DOHH2 (cell line): ENCODE results near the gene HSDL2.
"Not testable (repeated sequence)": the region's sequence is repeated elsewhere in the genome, so short reads cannot be mapped to it uniquely, and the experiment has no call there.

Source experiments
- H3F3A ChIP-seq: fragments of 200-600 bp; sonication (generic), shearing (Covaris generic); 2 replicates; pipeline ENCODE4 v1.6.0; 2016; ENCODE audit warnings: antibody characterized with exemption, mild to moderate bottlenecking; ENCODE audit not compliant: control insufficient read depth, insufficient read depth
- H3K27ac ChIP-seq: fragments of 200-600 bp; sonication (generic); 2 replicates; pipeline ENCODE4 v1.5.1; 2014; ENCODE audit warnings: low read depth, mild to moderate bottlenecking, low read length, moderate library complexity
- H3K27me3 ChIP-seq: fragments of 200-600 bp; sonication (generic); 2 replicates; pipeline ENCODE4 v1.6.1; 2014; ENCODE audit warnings: mild to moderate bottlenecking, low read length, mixed read lengths; ENCODE audit not compliant: control insufficient read depth
- H3K36me3 ChIP-seq: fragments of 200-600 bp; sonication (generic); 2 replicates; pipeline ENCODE4 v1.6.1; 2014; ENCODE audit warnings: mild to moderate bottlenecking, low read length, moderate library complexity, mixed read lengths; ENCODE audit not compliant: control insufficient read depth
- H3K4me1 ChIP-seq: fragments of 200-600 bp; sonication (generic); 2 replicates; pipeline ENCODE4 v1.6.1; 2014; ENCODE audit warnings: mild to moderate bottlenecking, low read length, mixed read lengths; ENCODE audit not compliant: control insufficient read depth
- H3K4me2 ChIP-seq: fragments of 200-600 bp; sonication (generic); 2 replicates; pipeline ENCODE4 v1.6.0; 2014; ENCODE audit warnings: mild to moderate bottlenecking, low read length, moderate library complexity
- H3K4me3 ChIP-seq: fragments of 200-600 bp; sonication (generic); 2 replicates; pipeline ENCODE4 v1.5.1; 2014; ENCODE audit warnings: mild to moderate bottlenecking, low read length, mixed read lengths
- H3K79me2 ChIP-seq: fragments of 200-600 bp; sonication (generic); 2 replicates; pipeline ENCODE4 v1.6.1; 2014; ENCODE audit warnings: mild to moderate bottlenecking, low read length, mixed read lengths; ENCODE audit not compliant: control insufficient read depth
- H3K9me2 ChIP-seq: fragments of 200-600 bp; sonication (generic); replicated peaks from 2 replicates; pipeline ENCODE4 v1.6.1; 2014; ENCODE audit warnings: mild to moderate bottlenecking, low read length, mixed read lengths; ENCODE audit not compliant: control insufficient read depth
- H3K9me3 ChIP-seq: fragments of 200-600 bp; sonication (generic); 2 replicates; pipeline ENCODE4 v1.6.1; 2014; ENCODE audit warnings: antibody characterized with exemption, low read length, mixed read lengths; ENCODE audit not compliant: control insufficient read depth, insufficient read depth
- H4K20me1 ChIP-seq: fragments of 200-600 bp; sonication (generic); 2 replicates; pipeline ENCODE4 v1.6.0; 2014; ENCODE audit warnings: low read depth, mild to moderate bottlenecking, antibody characterized with exemption, low read length, moderate library complexity; ENCODE audit not compliant: control insufficient read depth, insufficient read depth
- EZH2phosphoT487 ChIP-seq: fragments of 200-600 bp; sonication (generic); IDR thresholded peaks from 2 replicates; pipeline ENCODE4 v1.6.1; 2017; ENCODE audit warnings: borderline replicate concordance, mild to moderate bottlenecking, antibody characterized with exemption, low read length, moderate library complexity, mixed read lengths
- TF ChIP-seq, protein P1 (sequence below): fragments of 200-600 bp; sonication (generic); IDR thresholded peaks from one replicate; pipeline ENCODE4 v1.5.1; 2014; ENCODE audit warnings: antibody characterized with exemption, mild to moderate bottlenecking, low read depth, low read length; ENCODE audit not compliant: poor library complexity, severe bottlenecking

The HSDL2 gene

DNA sequence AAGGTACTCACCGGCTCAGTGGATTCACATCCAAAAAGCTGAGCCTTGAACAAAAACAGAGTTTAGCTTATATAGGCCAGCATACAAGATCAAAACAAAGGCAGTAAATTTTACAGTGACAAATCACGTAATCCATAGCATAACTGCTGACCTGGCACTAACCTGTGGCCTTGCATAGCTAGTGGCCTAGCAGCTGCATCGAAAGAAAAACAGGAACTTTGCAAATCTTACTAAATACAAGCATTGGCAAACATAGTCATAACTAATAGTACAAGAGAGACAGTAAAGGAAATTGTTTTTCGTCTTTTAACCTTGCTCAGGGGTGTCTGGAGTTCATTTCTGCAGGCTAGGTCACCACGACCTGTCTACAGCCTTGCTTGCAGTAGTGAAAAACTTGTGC lies 4.8 kb downstream of the HSDL2 start:
- Histone ChIP-seq H3K4me3 (peak overlapping the region; percentile 45), H3K27me3 (no peaks in the 10 kb centered on the region), H3F3A (peaks cover 14% of the 10 kb centered on the region), H3K4me2 (peak overlapping the region; percentile 92), H3K9me3 (no peaks in the 10 kb centered on the region), H4K20me1 (no peaks in the 10 kb centered on the region), H3K4me1 (peaks cover 53% of the 10 kb centered on the region), H3K9me2 (no peaks in the 10 kb centered on the region), H3K27ac (peak overlapping the region; percentile 56), H3K36me3 (peaks cover 3% of the 10 kb centered on the region; the same call in 1 of the 2 replicates), H3K79me2 (peaks cover 39% of the 10 kb centered on the region)
- TF ChIP-seq, protein P1, sequence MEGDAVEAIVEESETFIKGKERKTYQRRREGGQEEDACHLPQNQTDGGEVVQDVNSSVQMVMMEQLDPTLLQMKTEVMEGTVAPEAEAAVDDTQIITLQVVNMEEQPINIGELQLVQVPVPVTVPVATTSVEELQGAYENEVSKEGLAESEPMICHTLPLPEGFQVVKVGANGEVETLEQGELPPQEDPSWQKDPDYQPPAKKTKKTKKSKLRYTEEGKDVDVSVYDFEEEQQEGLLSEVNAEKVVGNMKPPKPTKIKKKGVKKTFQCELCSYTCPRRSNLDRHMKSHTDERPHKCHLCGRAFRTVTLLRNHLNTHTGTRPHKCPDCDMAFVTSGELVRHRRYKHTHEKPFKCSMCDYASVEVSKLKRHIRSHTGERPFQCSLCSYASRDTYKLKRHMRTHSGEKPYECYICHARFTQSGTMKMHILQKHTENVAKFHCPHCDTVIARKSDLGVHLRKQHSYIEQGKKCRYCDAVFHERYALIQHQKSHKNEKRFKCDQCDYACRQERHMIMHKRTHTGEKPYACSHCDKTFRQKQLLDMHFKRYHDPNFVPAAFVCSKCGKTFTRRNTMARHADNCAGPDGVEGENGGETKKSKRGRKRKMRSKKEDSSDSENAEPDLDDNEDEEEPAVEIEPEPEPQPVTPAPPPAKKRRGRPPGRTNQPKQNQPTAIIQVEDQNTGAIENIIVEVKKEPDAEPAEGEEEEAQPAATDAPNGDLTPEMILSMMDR: no peak
- no peak for TF ChIP-seq EZH2phosphoT487

DNA sequence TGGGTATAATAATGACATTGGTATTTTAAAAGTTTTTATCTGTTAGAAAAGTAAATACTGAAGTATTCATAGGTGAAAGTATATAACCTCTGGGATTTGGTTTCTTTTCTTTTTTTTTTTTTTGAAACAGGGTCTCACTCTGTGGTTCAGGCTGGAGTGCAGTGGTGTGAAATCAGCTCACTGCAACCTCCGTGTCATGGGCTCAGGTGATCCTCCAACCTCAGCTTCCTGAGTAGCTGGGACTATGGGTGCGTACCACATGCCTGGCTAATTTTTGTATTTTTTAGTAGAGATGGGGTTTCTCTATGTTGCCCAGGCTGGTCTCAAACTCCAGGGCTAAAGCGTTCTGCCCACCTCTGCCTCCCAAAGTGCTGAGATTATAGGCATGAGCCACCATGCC lies 7.2 kb downstream of the HSDL2 start:
- Histone ChIP-seq H4K20me1 (no peaks in the 10 kb centered on the region), H3K27me3 (no peaks in the 10 kb centered on the region), H3K79me2 (peaks cover 22% of the 10 kb centered on the region), H3K9me3 (no peaks in the 10 kb centered on the region), H3K4me1 (peaks cover 37% of the 10 kb centered on the region), H3K27ac (no peak overlapping the region), H3K4me3 (no peak overlapping the region), H3K4me2 (no peak overlapping the region), H3K36me3 (no peaks in the 10 kb centered on the region), H3K9me2 (no peaks in the 10 kb centered on the region), H3F3A (peaks cover 10% of the 10 kb centered on the region)
- TF ChIP-seq, protein P1: no peak
- TF ChIP-seq EZH2phosphoT487: no peak

DNA sequence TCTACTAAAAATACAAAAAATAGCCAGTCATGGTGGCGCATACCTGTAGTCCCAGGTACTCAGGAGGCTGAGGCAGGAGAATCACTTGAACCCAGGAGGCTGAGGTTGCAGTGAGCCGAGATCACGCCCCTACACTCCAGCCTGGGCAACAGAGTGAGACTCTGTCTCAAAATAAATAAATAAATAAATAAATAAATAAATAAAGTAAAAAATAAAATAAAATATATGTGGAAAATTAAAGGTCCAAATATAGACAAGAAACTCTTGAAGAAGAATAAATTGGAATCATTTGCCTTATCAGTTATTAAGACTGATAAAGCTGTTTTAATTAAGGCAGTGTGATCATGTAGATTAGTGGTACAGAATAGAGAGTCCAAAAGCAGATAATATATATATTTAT lies 10.0 kb downstream of the HSDL2 start:
- H3K4me2 ChIP-seq, H3K4me1 ChIP-seq, H3K36me3 ChIP-seq, H3K9me3 ChIP-seq, H4K20me1 ChIP-seq, H3K27ac ChIP-seq, H3K27me3 ChIP-seq, H3K79me2 ChIP-seq, H3K9me2 ChIP-seq, H3F3A ChIP-seq, H3K4me3 ChIP-seq: not testable (repeated sequence)

DNA sequence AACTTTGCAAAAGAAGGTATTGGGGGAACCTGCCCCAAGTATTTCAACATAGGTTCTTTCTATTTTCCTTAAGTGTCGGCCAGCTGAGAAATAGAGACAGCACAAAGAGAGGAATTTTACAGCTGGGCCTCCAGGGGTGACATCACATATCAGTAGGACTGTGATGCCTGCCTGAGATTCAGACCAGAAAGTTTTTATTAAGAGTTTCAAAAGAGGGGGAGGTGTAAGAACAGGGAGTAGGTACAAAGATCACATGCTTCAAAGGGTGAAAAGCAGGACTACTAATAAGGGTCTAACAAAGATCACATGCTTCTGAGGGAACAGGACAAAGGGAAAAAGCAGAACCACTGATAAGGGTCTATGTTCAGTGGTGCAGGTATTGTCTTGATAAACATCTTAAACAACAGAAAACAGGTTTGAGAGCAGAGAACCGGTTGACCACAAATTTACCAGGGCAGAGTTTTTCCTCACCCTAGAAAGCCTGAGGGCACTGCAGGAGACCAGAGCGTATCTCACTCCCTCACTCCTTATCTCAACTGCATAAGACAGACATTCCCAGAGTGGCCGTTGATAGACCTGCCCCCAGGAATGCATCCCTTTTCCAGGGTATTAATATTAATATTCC lies 12.1 kb downstream of the HSDL2 start:
- H3K36me3 ChIP-seq, H3F3A ChIP-seq, H3K9me2 ChIP-seq, H3K27ac ChIP-seq, H4K20me1 ChIP-seq, H3K9me3 ChIP-seq, H3K4me3 ChIP-seq, H3K4me1 ChIP-seq, H3K27me3 ChIP-seq, H3K4me2 ChIP-seq, H3K79me2 ChIP-seq: not testable (repeated sequence)

DNA sequence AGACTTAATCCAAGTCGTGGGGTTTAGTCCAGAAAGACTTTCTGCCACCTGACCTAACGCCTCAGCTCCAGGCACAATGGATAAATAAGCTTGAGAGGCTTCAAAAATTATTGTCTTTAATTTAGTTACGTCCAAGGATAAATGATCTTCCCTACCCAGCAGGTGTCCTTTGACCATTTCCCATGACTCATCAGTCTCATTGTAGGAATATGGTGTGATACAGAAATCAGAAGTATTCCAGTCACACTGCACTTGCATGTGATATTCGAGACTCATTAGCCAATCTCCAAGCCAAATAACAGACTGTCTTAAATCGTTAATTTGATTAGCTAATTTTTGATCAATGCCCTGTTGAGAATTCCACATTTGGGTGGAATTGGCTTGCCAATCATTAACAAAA lies 13.2 kb downstream of the HSDL2 start:
- H3F3A ChIP-seq, H3K27ac ChIP-seq, H3K9me2 ChIP-seq, H3K4me3 ChIP-seq, H3K4me2 ChIP-seq, H3K4me1 ChIP-seq, H3K9me3 ChIP-seq, H3K79me2 ChIP-seq, H3K27me3 ChIP-seq, H3K36me3 ChIP-seq, H4K20me1 ChIP-seq: not testable (repeated sequence)
